NK-92 treated with Interleukin-12 subunit alpha and Interleukin-12 subunit beta, amount 100 ng/mL, for 24 hours (cell line): Measurements from ENCODE around the gene NAV2.

Experiments
- DNase-seq: peaks from one replicate; lab custom pipeline; 2025; lab: John Stamatoyannopoulos, UW

NAV2 gene

GRCh38 chr11:19746086-19746485 is 33.4 kb downstream of the NAV2 start:
- DNase-seq = no peak

- no peak for DNase-seq
These were observed 35.0 kb downstream of the NAV2 start for GRCh38 chr11:19747634-19748033.

DNA sequence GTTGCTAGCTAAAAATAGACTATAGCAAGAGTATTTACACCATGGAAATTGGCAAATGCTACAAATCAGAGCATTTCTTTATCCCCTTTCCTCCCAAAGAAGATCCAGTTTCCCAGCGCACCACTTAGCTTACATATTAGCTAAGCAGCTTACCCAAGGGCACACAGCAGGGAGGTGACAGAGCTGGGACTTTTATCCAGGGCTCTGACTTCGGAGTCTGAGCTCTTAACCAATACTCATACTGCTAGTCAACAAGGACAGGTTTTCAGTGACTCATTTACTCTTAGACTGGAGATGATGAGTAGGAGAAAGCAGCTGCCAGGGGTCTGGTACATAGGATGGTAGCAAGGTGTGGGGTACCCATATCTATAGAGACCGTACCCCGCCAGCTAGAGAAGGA is 38.4 kb downstream of the NAV2 start:
- no peak for DNase-seq

- DNase-seq = no peak
These were observed 40.9 kb downstream of the NAV2 start for GRCh38 chr11:19753451-19754106.

- no peak for DNase-seq
These were observed 44.2 kb downstream of the NAV2 start for GRCh38 chr11:19756675-19757475.

- no peak for DNase-seq
These were observed 46.8 kb downstream of the NAV2 start for GRCh38 chr11:19759389-19759788.

DNA sequence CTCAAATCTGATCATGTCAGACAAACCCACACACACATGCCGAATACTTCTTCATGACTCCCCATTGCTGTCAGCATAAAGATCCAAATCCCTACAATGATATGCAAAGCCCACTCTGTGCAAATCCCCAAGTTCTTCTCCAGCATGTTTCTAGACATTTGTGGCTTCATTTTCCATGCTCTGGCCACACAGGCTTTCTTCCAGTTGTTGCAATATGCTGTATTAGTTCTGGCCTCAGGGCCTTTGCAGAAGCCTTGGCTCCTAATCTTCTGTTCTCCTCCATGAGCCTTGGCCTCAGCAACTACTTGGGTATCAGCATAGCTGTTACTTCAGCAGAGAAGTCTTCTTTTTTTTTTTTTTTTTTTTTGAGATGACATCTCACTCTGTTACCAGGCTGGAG is 49.6 kb downstream of the NAV2 start:
- no peak for DNase-seq

DNA sequence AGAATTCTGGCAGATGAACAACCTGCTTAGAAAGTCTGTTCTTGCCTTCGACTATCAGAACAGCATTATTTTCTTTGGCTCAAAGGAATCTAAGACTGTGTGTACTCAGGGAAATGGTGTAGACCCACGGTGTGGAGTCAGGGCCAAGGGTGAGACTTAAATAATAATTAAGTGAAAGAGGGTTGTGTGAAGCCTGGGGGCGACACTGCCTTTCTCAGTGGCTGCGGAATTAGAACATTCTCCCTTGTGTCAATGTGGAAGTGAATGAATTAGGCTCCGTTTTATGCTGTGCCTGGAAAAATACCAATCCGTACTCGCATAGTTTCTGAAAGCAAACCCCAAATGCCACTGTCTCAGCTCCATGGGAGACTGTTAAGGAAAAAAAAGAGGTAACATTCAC is 50.7 kb downstream of the NAV2 start:
- no peak for DNase-seq

GRCh38 chr11:19766206-19766605 is 53.6 kb downstream of the NAV2 start:
- no peak for DNase-seq

GRCh38 chr11:19766810-19767209 is 54.2 kb downstream of the NAV2 start:
- DNase-seq = no peak

DNA sequence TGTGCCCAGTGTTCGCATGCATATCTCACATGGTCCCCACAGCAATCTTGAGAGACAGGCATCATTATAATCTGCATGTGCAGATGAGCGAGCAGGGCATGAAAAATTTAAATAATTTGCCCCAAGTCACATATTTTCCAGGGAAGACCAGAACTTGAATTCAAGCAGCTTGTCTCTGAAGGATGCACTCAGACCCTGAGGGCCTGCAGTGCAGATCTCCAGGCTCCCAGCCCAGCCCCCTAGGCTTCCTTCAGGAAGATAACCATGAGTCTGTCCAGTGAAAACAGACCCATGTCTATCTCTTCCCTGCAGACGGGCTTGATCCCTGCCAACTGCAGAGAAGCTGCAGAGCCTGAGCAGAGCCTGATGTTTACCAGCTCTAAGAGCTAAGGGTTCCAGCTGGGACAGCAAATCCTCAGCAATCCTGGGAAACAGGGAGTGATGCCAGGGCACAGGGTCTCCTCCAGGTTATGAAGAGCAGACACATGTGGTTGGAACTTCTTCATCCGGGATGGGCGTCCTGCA is 55.1 kb downstream of the NAV2 start:
- no peak for DNase-seq

DNA sequence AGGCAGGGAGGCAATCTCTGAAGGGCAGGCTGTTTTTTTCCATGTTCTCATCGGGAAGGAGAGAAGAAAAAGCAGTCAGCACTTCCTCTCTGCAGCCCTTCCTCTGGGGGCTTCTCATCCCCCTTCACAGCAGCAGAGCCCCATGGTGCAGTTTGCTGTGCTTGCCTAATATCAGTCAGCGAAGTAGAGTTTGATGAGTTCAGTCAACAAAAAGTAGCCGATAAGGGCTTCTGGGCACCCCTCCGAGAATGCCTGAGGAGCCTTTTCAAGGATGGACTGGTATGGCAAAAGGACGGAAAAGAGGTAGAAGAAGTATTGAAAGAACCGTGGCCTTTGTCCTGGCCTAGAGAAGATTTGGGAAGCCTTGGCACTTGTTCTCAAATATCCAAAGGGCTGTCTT is 55.6 kb downstream of the NAV2 start:
- DNase-seq = no peak

GRCh38 chr11:19768815-19769214 is 56.2 kb downstream of the NAV2 start:
- DNase-seq = no peak

DNA sequence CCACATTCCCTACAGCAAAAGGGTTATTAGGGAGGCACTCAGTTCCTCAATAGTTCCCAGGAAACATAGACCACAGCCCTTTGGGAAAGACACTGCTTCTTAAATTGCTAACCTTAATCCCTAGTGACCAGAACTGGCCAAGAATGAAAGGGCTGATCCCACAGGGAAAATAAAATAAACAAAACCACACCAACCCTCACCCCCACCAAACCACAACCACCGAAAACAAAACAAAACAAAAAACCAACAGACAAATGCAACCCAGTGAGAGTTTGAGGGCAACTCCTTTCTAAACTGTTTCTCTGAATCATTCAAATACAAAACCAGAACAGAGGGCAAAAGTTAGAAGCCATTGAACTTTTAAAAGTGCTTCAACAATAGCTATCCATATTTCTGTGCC is 57.2 kb downstream of the NAV2 start:
- no peak for DNase-seq

GRCh38 chr11:19770277-19770676 is 57.6 kb downstream of the NAV2 start:
- DNase-seq = no peak

GRCh38 chr11:19771463-19771862 is 58.8 kb downstream of the NAV2 start:
- DNase-seq = no peak

DNA sequence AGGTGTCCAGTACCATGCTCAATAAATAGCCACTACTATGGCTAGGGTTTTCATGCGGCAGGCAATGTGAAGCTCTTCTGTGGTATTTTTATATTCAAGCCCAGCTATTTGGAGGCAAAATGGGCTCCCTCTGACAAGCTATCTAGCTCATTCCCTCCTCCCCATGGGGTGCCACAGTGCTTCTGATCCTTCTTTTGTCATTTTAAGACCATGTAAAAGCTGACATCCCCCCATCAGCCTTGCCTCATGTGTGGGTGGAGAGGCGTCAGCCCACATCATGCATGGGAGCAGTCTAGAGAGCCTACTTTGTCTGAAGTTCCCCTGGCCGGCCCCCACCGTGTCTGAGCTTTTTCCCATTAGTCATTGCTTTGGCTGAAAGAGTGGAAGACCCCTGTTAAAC is 59.8 kb downstream of the NAV2 start:
- DNase-seq = no peak

GRCh38 chr11:19774329-19774728 is 61.7 kb downstream of the NAV2 start:
- no peak for DNase-seq

DNA sequence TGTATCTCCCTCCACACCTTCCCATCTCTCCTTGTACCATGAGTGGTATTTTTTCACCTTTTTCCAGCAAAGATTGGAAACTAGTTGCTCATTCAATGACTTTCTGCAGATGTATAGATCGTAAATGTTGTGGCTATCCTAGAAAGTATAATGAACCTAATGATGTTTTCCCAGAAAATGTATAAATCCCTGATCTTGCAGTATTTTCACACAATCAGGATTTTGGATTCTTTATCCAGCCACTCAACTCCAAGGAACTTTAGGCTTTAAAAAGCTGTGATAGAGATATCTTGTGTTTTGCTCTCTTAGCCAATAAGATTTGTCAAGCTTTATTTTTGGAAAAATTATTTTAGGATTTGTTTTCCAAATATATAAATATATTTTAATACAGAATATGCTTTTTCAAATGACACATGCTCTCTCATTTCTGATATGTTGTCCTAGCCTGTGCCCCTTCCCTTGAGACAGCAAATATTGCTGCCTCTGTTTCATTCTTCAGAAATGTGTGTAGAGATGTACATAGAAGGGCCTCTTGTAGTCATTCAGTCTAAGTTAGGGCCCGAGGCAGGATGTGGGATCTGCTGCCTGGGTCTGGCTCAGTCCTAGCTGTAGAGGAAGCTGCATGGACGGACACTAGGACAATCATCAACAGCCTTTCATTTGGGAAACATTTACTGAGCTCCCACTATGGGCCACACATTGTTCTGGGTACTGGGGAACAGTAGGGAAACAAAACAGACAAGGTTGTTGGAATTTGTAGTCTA is 62.4 kb downstream of the NAV2 start:
- no peak for DNase-seq

DNA sequence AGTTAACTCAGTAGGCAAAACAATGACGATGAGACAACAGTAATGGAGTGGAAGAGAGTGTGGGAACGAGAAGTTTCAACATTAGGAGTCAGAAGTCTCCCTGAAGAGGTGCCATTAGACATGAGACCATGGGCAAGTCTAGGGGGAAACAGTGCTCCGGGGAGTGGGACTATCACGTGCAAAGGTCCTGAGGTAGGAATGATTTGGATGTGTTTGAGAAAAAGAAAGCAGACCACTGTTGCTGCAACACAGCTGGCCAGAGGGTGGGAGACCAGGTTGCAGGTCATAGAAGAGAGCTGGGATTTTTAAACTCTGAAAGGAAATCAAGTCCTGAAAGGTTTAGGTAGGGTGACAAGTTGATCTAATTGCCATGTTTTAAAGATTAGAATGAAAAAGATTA is 63.0 kb downstream of the NAV2 start:
- no peak for DNase-seq

DNA sequence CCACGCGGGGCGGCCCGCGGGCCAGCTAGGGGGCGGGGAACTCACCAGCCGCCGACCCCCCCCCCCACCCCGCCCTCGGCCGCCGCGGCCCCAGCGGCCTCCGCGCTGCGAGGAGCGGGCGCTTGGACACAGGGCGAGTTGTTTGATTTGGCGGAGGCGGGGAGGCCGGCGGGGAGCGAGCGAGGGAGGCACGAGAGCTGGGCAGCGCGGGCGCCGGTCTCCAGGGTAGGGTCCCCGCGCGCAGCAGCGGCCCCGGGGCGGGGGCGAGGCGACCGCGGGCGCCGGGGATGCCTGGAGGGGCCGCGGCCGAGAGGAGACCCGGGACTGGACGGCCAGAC is 64.4 kb downstream of the NAV2 start:
- DNase-seq = no peak

DNA sequence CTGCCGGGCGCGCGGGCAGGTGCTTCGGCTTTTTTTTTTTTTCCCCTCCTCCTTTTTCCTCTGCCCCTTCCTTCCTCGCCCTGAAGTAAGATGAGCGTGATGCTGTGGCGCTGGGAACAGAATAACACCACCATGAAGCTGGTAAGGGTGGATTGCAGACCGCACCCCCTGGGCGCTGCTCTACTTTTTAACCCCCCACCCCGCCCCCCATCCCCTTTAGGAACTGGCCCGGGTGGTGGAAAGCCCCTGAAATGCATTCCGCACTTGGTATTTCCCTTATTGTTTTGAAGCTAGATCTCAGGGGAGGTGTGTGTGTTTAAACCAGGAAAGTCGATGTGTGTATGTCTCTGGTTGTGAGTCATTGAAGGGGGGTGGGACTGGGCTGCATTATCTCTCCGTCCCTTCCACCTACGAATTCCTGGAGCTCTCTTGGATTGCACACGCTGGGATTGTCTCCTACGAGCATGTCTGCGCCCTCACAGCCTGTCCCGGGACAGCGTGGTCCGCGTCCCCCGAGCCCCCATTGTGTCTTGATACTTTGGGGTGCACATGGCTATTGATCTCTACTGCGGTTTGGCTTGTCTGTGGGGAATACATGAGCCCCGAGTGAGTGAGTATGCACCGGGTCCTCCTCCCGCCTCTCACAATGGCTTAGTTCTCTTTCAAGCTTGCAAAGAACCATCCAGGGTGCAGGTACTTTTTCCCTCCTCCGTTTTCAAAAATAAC is 64.9 kb downstream of the NAV2 start:
- DNase-seq = no peak
